Suppressor macrophage treated with lipopolysaccharide for 4 hours (primary cell): ENCODE results near the gene TMPRSS11A.

Experiments used
- DNase-seq: peaks from one replicate; pipeline ENCODE4 v3.0.0-alpha.2; 2020

Gene TMPRSS11A

DNA sequence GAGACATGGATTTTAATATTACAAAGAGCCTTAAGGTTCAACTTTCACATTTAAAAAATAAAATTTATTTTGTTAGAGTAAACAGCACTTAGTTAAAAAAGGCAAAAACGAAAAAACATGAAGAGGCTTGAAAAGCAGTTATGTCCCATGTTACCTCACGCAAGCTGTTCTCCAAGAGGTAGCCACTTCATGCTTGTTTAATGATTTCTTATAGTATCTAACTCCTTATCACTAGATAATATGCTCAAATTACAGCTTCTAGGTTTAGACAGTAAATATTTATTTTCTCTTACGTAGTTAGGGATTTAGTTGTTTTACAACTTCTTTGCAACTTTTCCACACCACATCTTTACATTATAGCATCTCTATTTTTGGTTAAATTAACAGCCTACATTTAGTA lies 51.7 kb downstream of the TMPRSS11A start:
- no peak for DNase-seq

GRCh38 chr4:67911141-67911540 lies 52.2 kb downstream of the TMPRSS11A start:
- DNase-seq, result no peak

- DNase-seq, result no peak
Observed at GRCh38 chr4:67910585-67910905, 52.7 kb downstream of the TMPRSS11A start.

DNA sequence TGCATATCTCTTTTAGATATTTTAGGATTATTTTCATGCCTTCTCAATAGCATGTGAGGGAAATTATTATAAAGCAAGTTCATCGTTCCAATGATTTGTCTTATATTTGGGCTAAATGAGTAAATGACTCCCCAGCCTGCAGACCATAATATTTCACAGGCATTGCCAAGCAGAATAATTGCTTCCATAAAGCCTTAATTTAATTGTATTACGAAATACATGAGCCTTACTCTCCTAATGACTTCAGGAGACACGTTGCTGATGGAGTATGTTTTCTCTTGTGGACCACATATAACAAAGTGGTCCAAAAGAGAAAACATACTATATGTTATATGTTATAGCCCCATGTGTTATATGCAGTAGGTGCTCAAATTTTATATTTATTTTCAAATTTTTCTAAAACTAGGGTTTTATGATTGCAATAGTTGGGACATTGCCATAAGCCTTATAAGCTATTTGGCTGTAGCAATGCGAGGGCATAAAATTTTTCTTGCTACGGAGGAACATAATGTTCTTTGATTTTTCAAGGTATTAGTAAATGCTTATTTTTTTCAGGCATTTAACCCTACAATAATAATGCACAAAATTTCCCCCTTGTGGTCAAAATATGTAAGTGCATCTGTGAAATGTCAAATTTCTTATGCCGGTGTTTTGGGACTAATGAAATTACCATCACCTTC lies 53.2 kb downstream of the TMPRSS11A start:
- DNase-seq, result peak; percentile 52

DNA sequence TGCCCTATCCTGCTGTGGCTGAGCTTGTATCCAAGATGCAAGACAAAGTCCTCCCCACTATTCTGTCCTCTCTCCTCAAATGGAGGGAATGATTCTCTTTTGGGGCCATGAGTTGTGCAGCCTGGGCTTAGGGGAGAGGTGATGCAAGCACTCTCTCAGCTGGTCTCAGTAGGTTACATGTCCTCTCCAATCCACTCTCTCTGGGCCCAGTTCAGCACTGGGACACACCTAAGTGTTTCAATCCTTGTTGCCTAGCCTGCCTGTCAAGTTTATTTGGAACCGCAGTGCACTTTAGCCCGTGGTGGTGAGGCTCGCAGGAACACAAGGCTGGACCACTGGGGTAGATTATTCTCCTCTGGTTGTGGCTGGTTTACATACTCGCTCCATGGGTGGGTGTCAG lies 55.6 kb downstream of the TMPRSS11A start:
- no peak for DNase-seq

DNA sequence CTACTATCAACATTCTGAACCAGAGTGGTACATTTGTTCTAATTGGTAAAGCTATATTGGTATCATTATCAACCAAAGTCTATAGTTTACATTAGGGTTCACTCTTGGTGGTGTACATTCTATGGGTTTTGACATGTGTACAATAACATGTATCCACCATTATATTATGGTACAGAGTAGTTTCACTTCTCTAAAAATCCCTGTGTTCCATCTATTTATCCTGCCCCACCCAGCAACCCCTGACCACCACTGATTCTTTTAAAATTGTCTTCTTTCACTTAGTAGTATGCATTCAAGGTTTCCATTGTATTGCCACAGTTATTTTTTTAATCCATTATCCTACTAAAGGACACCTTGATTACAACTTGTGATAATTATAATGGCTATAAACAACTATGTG lies 64.2 kb downstream of the TMPRSS11A start:
- DNase-seq, result peak; percentile 28

GRCh38 chr4:67897686-67898085 lies 65.6 kb downstream of the TMPRSS11A start:
- no peak for DNase-seq

GRCh38 chr4:67896421-67897065 lies 66.8 kb downstream of the TMPRSS11A start:
- no peak for DNase-seq

GRCh38 chr4:67894659-67895058 lies 68.6 kb downstream of the TMPRSS11A start:
- peak; percentile 9 for DNase-seq

- no peak for DNase-seq
Observed at GRCh38 chr4:67892905-67893304, 70.4 kb downstream of the TMPRSS11A start.

DNA sequence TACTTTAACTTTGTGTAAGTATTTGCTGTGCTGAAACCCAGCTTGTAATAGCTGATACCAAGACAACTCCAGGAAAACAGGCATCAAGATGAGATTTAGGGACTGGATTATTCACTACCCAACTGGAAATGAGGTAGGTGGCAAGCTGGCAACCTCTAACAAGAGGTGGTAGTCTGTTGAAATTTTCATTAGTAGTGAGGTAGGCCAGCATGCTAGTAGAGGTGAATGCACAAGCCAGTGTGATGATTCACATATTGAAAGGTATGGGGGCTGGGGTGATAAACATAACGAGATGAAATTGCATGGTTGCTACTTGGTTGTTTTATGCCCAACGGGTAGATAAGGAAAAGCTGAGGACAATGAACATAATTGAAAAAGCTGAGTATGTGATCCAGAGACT lies 71.0 kb downstream of the TMPRSS11A start:
- no peak for DNase-seq

- no peak for DNase-seq
Observed at GRCh38 chr4:67891645-67892044, 71.6 kb downstream of the TMPRSS11A start.

DNA sequence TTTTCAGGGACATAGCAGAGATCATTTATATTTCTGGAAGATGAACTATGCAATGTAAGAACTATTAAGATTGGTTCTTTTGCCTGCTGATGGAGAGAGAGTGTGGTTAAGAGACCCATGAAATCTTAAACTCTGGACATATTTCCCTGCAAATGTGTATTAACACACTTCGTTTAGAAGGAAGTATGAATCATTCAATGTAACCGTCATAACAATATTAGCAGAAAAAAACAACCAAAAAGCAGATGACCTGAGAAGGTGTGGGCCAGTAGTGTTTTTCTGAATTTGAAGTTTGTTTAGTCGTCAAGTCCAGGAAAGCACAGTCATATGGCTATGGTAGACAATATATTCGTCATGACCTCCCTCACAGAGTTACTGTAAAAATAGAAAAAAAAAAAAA lies 77.0 kb downstream of the TMPRSS11A start:
- DNase-seq, result peak; percentile 40

- peak; percentile 83 for DNase-seq
Observed at GRCh38 chr4:67885762-67886161, 77.5 kb downstream of the TMPRSS11A start.

- DNase-seq, result peak; percentile 52
Observed at GRCh38 chr4:67884701-67885100, 78.6 kb downstream of the TMPRSS11A start.

DNA sequence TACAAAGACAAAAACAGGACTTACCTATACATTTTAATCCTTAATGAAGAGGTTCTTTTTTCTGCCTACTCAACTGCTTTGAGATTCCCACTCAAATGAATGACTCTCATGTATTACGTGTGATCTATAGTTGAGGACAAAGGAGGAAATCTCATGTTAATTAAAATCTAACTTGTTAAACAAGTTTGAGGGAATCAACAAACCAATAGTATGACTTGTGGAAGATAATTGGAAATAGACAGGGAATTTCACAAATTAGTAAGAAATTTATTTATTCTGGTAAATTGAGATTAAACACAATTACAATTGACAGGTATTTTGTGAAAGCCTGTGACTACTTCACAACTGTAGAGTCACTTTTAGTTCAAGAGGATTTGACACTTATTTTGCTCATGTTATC lies 79.4 kb downstream of the TMPRSS11A start, which contains the start of gene TMPRSS11D:
TMPRSS11D (minus strand) TSS at position 101 of the 400 bp plus-strand sequence; CDS start at position 32, 69 bp downstream.
- no peak for DNase-seq

DNA sequence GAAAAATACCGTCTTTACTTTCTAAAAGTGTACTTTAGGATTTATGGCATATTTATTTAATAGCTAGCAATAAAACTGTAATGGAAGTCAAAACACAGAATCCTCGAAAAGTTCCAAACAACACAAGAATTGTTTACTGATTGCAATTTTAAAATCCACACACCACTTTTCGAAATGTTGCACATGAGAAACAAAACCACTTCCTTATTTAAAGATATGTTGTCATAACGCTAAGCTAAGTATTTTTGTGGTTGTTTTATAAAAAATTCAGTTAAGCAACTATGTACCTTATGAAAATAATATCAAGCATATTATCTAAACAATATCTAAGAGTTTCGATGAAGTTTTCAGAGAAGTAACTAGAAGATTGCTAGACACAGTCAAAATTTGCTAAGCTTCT lies 79.8 kb downstream of the TMPRSS11A start:
- DNase-seq, result peak; percentile 63

DNA sequence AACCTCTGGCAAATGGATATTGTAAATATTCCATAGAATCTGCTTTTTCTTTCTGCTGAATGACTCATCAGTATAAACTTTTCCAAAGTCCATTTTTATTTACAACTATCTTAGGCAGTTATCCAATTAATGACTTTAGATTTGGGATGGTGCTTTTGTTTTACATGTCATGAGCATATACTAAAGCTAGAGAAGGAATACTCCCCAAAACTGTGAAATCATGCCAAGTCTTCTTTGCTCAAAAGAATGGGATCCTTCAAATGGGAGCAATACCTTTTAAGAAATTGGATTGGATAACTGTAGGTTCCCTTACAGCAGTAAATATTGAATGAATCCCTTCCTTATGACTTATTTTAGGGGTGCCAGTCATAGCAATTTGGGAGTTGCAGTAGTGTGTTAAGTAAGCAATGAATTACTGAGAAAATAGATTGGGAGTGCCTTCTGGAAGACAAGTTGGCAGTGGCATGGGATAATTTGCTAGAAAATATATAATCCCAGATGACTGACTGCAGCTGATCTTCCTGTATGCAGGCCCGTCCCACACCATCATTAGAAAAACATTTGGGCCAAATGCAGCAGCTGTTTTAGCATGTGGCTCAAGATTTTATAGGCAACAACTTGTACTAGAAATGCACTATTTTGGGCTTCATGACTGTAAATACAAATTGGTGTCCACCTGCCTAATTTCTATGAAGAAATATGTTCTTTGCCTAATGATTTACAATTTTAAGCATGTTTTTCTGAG lies 82.3 kb downstream of the TMPRSS11A start:
- no peak for DNase-seq

DNA sequence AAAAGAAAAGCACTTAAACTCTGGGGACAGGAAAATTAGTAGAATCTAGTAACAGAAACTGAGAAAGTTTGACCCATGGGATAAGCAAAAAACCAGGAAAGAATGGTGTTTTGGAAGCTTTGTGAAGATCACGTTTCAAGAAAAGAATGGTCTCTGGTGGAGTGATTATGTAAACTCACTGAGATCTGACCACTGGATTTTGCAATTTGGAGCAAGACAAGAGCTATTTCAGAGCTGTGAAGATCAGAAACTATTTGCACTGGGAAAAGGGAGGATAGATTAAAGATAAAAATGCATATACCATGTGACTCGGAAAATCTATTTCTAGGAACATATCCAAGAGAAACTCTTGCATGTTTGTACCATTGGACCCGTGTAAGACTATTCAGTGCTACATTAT lies 83.8 kb downstream of the TMPRSS11A start:
- DNase-seq, result no peak

DNA sequence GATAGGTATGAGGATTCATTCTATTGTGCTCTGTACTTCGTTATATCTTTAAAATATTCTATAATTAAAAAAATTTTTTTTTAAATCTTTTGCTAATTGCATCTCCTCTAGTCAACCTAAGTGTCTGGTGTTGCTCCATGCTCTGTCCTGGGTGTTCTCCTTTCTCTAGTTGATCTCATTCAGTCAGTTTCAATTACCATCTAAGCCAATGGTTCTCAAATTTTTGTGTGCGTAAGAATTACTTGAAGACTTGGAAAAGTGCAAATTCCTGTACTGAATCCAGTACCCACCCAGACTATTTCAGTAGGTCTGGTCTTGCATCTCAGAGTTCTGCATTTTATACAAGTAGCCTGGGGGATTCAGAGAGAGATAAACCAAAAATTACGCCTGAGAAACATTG lies 86.2 kb downstream of the TMPRSS11A start:
- DNase-seq, result no peak

DNA sequence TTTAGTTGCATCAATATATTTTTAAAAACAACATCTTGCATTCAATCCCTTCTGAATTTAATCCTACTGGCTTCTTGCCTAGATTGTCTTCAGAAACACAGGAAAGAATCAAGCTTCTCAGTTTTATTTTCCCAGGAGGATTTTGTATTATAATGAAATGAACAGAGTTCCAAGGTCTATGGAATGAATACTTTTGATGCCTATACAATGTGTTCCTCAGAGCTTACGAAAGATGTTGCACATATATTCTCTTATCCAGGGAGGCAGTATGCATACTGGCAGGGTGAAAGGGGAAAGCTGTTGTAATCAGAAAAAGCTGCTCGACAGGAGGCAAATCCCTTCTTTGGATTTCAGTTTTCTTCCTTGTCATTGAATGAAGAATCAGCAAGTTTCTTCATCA lies 88.3 kb downstream of the TMPRSS11A start:
- DNase-seq, result no peak

- DNase-seq, result no peak
Observed at GRCh38 chr4:67873116-67873515, 90.2 kb downstream of the TMPRSS11A start.

GRCh38 chr4:67871867-67872266 lies 91.4 kb downstream of the TMPRSS11A start:
- peak; percentile 65 for DNase-seq

DNA sequence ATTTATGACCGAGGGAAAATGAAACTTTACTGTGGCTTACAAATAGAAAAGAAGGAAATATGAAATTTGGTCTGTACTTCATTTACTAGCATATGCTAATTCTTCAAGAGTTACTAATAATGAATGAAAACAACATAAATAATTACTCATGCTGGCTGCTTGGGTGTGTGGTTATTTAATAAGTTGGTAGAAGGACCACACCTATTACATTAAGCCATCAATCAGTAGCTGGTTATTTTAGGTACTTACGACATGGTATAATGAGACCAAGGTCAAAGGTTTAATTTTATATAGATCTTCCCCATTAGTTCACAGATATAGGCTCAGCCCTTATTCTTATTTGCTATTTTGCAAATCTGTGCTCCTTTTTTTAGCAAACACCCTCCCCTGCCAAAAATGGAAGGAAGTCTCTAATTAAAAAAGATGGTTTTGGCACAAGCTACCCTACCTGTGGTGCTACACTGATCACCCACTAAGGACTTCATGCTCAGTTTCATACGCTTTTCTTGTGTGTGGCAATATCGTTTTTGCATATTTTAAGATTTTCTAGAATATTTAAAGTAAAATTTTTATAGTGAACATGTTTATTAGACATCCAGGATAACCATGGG lies 93.6 kb downstream of the TMPRSS11A start:
- no peak for DNase-seq
